ENCODE results near the gene ATXN7L2. TPM values are rescaled to one million over a fixed set of nuclear protein-coding genes. Genes with fewer than 3 reads are reported as not detected.

ATXN7L2 gene
- total and polyA plus RNA-seq, 2 of the 8 experiments (the other 6 are each of a cell fraction or from before 2014, with no cell fraction given): 8.1 to 9.3 TPM

DNA sequence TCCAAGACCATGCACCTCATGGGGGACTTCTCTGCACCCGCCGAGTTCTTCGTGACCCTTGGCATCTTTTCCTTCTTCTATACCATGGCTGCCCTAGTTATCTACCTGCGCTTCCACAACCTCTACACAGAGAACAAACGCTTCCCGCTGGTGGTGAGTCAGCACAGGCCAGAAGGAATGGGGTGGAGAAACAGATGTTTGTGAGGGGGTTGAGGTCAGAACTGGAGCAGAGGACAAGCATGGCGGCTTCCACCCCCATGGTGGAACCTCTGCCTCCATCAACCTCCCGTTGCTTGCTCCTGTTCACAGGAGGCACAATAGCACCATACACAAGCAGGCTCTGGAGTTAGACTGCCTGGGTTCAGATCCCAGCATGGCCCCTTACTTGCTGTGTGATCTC lies 6.9 kb upstream of the ATXN7L2 start:
- no peak overlapping the region for H3K9ac ChIP-seq (replicated peaks in 1 of 4; ENCODE audit: extremely low read depth in 1 of 4, low read depth in 3 of 4, low read length in 3 of 4)
- peaks cover 0 to 2% of the 10 kb centered on the region in 2 experiments for H4K20me1 ChIP-seq (replicated peaks in 1 of 2; ENCODE audit: control insufficient read depth in 1 of 2, insufficient read depth in 2 of 2, low read length in 2 of 2)
- no peak for TF ChIP-seq KDM4A (IDR thresholded peaks at IDR 0.05; ENCODE audit: low read depth, low read length, severe bottlenecking)
- TF ChIP-seq CBX8 (IDR thresholded peaks at IDR 0.05; ENCODE audit: borderline replicate concordance, low read depth, low read length): no peak
- no peak for TF ChIP-seq SP4 (IDR thresholded peaks at IDR 0.05; ENCODE audit: low read length)
- no peak for TF ChIP-seq BRCA1 (IDR thresholded peaks at IDR 0.05; ENCODE audit: low read depth, low read length)
- no peak for TF ChIP-seq RFX5 (IDR thresholded peaks at IDR 0.05; ENCODE audit: borderline replicate concordance, low read depth, low read length)
- TF ChIP-seq CEBPB (IDR thresholded peaks at IDR 0.05; ENCODE audit: low read depth, low read length): no peak
- no peak for TF ChIP-seq SP1 (IDR thresholded peaks at IDR 0.05; ENCODE audit: low read depth, low read length)
- TF ChIP-seq NRF1 (IDR thresholded peaks at IDR 0.05; ENCODE audit: low read depth, low read length): no peak
- TF ChIP-seq, protein P1, sequence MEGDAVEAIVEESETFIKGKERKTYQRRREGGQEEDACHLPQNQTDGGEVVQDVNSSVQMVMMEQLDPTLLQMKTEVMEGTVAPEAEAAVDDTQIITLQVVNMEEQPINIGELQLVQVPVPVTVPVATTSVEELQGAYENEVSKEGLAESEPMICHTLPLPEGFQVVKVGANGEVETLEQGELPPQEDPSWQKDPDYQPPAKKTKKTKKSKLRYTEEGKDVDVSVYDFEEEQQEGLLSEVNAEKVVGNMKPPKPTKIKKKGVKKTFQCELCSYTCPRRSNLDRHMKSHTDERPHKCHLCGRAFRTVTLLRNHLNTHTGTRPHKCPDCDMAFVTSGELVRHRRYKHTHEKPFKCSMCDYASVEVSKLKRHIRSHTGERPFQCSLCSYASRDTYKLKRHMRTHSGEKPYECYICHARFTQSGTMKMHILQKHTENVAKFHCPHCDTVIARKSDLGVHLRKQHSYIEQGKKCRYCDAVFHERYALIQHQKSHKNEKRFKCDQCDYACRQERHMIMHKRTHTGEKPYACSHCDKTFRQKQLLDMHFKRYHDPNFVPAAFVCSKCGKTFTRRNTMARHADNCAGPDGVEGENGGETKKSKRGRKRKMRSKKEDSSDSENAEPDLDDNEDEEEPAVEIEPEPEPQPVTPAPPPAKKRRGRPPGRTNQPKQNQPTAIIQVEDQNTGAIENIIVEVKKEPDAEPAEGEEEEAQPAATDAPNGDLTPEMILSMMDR (IDR thresholded peaks at IDR 0.05; ENCODE audit: control extremely low read depth in 1 of 3, insufficient read depth in 1 of 3, low read depth in 1 of 3, low read length in 3 of 3): no peak
- TF ChIP-seq TBP (IDR thresholded peaks at IDR 0.05; ENCODE audit: low read depth, low read length): no peak
- no peak for TF ChIP-seq POLR2AphosphoS5 (IDR thresholded peaks at IDR 0.05; ENCODE audit: low read depth, low read length)
- no peak for TF ChIP-seq SUZ12 (IDR thresholded peaks at IDR 0.05; ENCODE audit: low read length)
- TF ChIP-seq MAFK (IDR thresholded peaks at IDR 0.05; ENCODE audit: low read depth, low read length): no peak
- H3K4me2 ChIP-seq (ENCODE audit: insufficient read depth in 1 of 2, low read depth in 2 of 2, low read length in 2 of 2): no peak overlapping the region
- H3K4me3 ChIP-seq (ENCODE audit: extremely low read depth in 1 of 4, insufficient read depth in 2 of 4, low read depth in 3 of 4, low read length in 4 of 4): no peak overlapping the region
- H3K23ac ChIP-seq (ENCODE audit: insufficient read length): no peak overlapping the region
- POLR2A ChIA-PET (ENCODE audit: partially characterized antibody): no interaction called here
- no peak overlapping the region for H3K18ac ChIP-seq (ENCODE audit: extremely low read depth, low read length)
- H4K5ac ChIP-seq (ENCODE audit: insufficient read length, low read depth, low read length): no peak overlapping the region
- peaks cover 0 to 5% (median under 1%) of the 10 kb centered on the region in 4 experiments; a peak in 3 of 7 replicates for H3K27me3 ChIP-seq (replicated peaks in 1 of 4; ENCODE audit: control insufficient read depth in 3 of 4, extremely low read depth in 1 of 4, insufficient read depth in 3 of 4, low read length in 3 of 4)
- H2BK12ac ChIP-seq (ENCODE audit: low read depth, low read length): no peak overlapping the region
- no peak overlapping the region for H2AK5ac ChIP-seq (ENCODE audit: low read depth, low read length)
- no peaks in the 10 kb centered on the region for H3K79me2 ChIP-seq (ENCODE audit: control insufficient read depth in 1 of 2, insufficient read depth in 2 of 2, low read length in 2 of 2)
- no peak overlapping the region for H2AFZ ChIP-seq (ENCODE audit: low read length)
- FAIRE-seq: no peak
- H3K9me3 ChIP-seq (ENCODE audit: insufficient read depth in 2 of 2, low read depth in 1 of 2, low read length in 1 of 2): no peaks in the 10 kb centered on the region
- no peak overlapping the region for H2BK20ac ChIP-seq (ENCODE audit: low read length)
- no peaks in the 10 kb centered on the region for H3K36me3 ChIP-seq (ENCODE audit: control insufficient read depth in 2 of 4, insufficient read depth in 4 of 4, low read length in 3 of 4)
- no peak overlapping the region for H3K14ac ChIP-seq (ENCODE audit: insufficient read length)
- H3K79me1 ChIP-seq (ENCODE audit: low read depth, low read length): no peaks in the 10 kb centered on the region
- H3K56ac ChIP-seq (replicated peaks; ENCODE audit: insufficient read length, low read depth, low read length): no peak overlapping the region
- no peak overlapping the region for H2BK15ac ChIP-seq (ENCODE audit: low read length)
- H2BK120ac ChIP-seq (replicated peaks; ENCODE audit: low read depth, low read length): no peak overlapping the region
- no peak overlapping the region for H2BK5ac ChIP-seq (ENCODE audit: low read depth, low read length)
- no peak overlapping the region for H3K27ac ChIP-seq (ENCODE audit: low read depth, low read length)
- no peaks in the 10 kb centered on the region for H3K4me1 ChIP-seq (replicated peaks in 1 of 4; ENCODE audit: control insufficient read depth in 3 of 4, insufficient read depth in 4 of 4, low read length in 3 of 4)
- 89% methylated on average over 8 of the region's 8 CpGs; no CpG with 5 or more reads in 1 of the 2 experiments for WGBS, 2 experiments (ENCODE audit: extremely low coverage in 1 of 2, insufficient coverage in 1 of 2, insufficient read length in 1 of 2, insufficient replicate concordance in 2 of 2, low coverage in 1 of 2, low lambda C conversion rate in 2 of 2, missing lambda C conversion rate in 1 of 2)
- no peak for DNase-seq (ENCODE audit: low read depth in 1 of 2, low spot score in 2 of 2)
- CTCF ChIA-PET (ENCODE audit: partially characterized antibody): interaction anchor here (0.6 to 9.8 kb wide), 5 partner anchors 15 to 500 kb away, joined by 3 to 95 read pairs (median 3); partner anchors contain the start of gene CYB561D1
- H3K23me2 ChIP-seq (ENCODE audit: low read depth, low read length): no peaks in the 10 kb centered on the region
- H3K4ac ChIP-seq (replicated peaks; ENCODE audit: insufficient read length, low read depth, low read length): no peak overlapping the region
- no peak overlapping the region for H4K91ac ChIP-seq (replicated peaks; ENCODE audit: insufficient read length, low read length)
- H4K8ac ChIP-seq (ENCODE audit: extremely low read depth, insufficient read depth, low read length): no peak overlapping the region
